Left hindlimb (tissue), 1 donor: ENCODE data around the gene C3.

Experiments
- DNase-seq: peaks from one replicate; pipeline ENCODE4 v3.0.0-alpha.2; 2018

The C3 gene

DNA sequence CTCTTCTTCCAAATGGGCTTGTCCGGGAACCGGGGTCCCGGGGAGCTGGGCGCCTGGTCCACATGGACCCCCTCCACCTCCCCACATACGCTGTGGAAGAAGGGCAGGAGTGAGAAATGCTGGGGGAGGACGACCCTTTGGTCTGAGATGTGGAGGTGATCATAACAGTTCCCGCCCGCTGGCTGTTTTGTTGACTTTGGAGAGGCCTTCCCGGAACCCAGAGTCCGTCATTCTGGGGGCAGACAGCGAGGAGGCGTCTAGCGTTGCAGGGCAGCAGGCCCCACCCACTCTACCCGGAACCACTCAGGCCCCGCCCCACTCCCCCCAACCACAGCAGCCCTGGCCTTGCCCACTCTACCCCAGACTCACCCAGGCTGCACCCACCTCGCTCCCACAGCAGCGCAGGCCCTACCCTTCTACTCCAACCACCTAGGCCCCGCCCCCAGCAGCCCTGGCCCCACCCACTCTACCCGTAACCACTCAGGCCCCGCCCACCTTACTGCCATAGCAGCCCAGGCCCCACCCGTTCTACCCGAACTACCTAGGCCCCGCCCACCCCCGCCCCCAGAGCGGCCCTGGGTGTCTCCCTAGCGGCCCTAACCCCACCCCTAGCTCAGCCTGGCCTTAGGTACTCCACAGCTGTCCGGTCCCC lies 9.8 kb upstream of the C3 start:
- DNase-seq, result no peak

GRCh38 chr19:6729573-6730152 lies 9.2 kb upstream of the C3 start:
- no peak for DNase-seq

DNA sequence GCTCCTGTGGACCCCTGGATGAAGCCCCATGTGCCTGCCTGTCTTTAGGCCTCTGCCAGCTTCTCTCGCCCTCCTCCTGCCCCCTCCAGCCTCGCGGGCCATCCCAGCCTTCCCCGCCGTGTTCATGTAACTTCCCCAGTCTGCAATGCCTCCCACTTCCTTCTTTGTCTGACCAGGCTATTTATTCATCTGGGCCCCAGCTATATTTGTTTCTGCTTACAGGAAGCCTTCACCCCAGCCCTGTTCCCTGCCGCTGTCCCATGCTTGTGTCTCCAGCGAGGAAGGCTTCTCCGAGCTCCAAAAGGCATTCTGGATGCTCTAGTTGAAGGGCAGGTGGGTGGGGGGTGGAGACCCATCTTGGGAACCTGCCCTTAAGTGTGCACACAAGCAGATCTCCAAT lies 7.9 kb upstream of the C3 start:
- no peak for DNase-seq

GRCh38 chr19:6725513-6726231 lies 5.2 kb upstream of the C3 start:
- no peak for DNase-seq

DNA sequence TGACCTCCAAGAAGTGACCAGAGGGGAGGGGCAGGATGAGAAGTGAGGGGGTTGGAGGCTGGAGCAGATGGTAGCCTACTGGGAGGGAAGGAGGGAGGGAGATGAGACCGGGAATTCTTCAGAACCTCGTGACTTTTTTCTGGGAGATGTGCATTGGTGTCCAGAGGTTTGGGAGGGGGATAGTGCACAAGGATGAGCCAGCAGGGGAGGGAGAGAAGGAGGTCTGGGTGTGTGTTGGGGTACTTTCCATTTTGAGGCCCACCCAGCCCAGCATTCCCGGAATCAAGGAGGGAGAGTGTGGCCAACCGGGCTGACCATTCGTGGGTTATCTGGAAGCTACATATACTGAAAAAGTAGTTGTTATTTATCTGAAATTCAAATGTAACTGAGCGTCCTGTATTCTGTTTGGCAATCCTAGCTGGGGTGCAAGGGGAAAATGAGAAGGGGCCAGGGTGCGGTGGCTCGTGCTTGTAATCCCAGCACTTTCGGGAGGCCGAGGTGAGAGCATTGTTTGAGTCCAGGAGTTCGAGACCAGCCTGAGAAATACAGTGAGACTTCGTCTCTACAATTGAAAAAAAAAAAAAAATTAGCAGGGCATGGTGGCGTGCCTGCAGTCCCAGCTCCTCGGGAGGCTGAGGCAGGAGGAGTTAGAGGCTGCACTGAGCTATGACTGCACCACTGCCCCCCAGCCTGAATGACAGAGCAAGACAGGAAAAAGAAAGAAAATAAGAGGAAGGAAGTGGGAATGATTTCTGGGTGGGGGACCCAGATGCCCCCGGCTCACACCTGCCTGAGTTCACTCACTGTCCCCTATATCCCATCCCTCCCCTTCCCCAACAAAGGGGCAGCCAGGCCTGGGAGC lies 4.4 kb upstream of the C3 start:
- no peak for DNase-seq

GRCh38 chr19:6723738-6724137 lies 3.3 kb upstream of the C3 start:
- no peak for DNase-seq

DNA sequence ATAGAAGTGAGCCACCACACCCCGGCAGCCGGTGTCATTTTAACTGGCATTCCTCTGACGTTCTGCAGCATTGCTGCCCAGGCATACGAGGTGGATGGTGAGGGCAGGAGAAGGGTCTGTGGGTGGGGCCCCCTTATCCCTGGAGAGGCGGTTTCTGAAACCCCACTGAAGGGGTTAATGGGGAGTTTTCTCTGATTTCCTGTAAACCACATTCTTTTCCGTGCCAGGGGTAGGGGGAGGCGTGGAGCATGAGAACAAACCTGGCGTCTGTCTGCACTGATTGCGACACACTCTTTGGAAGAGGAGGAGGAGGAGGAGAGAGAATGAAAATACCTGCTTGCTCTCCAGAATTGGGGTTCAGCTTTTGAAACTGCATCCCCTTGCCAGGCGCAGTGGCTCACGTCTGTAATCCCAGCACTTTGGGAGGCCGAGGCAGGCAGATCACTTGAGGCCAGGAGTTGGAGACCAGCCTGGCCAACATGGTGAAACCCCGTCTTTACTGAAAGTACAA lies 2.7 kb upstream of the C3 start:
- DNase-seq, result no peak

- DNase-seq, result no peak
These were observed 1.3 kb upstream of the C3 start for GRCh38 chr19:6721773-6722172.

- no peak for DNase-seq
These were observed 656 bp upstream of the C3 start for GRCh38 chr19:6721138-6721474.

DNA sequence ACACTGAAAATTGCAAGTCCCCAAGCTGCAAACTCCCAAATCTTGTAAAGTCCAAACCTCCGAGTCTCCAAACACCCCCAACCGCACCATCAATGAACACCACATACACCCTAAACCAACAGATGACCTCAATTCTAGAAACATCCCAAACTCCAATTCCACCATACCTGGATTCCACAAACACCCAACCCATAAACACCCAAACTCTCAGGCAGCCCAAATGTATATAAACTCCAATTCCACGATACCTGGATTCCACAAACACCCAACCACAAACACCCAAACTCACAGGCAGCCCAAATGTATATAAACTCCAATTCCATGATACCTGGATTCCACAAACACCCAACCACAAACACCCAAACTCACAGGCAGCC lies 470 bp downstream of the C3 start:
- no peak for DNase-seq

- no peak for DNase-seq
These were observed 949 bp downstream of the C3 start for GRCh38 chr19:6719540-6719861.

GRCh38 chr19:6718741-6719539 lies 1.5 kb downstream of the C3 start:
- DNase-seq, result no peak

DNA sequence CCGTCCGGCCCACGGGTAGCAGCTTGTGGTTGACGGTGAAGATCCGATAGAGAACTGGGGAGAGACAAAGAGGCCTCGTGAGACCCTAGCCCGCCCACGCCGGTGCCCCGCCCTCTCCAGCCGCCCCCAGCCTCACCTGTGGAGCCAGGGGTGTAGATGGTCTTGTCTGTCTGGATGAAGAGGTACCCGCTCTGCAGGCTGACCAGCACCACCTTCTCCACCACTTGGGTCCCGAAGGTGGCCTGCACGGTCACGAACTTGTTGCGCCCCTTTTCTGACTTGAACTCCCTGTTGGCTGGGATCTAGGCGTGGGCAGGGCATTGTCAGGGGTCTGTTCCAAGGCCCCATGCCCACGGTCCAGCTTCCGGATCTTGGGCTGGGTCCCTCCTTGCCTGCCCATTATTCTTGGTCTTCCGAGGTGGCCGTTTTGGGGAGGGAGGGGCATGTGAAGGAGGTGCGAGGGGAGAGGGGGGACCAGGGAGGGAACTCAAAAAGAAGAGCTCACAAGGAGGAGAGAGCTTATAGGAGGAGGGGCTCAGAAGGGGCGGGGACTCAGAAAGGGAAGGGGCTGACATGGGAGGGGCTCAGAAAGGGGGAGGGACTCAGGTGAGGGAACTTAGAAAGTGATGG lies 2.2 kb downstream of the C3 start:
- no peak for DNase-seq

- DNase-seq, result no peak
These were observed 2.9 kb downstream of the C3 start for GRCh38 chr19:6717441-6717971.

- no peak for DNase-seq
These were observed 3.4 kb downstream of the C3 start for GRCh38 chr19:6717036-6717435.

GRCh38 chr19:6716610-6716970 lies 3.9 kb downstream of the C3 start:
- no peak for DNase-seq

DNA sequence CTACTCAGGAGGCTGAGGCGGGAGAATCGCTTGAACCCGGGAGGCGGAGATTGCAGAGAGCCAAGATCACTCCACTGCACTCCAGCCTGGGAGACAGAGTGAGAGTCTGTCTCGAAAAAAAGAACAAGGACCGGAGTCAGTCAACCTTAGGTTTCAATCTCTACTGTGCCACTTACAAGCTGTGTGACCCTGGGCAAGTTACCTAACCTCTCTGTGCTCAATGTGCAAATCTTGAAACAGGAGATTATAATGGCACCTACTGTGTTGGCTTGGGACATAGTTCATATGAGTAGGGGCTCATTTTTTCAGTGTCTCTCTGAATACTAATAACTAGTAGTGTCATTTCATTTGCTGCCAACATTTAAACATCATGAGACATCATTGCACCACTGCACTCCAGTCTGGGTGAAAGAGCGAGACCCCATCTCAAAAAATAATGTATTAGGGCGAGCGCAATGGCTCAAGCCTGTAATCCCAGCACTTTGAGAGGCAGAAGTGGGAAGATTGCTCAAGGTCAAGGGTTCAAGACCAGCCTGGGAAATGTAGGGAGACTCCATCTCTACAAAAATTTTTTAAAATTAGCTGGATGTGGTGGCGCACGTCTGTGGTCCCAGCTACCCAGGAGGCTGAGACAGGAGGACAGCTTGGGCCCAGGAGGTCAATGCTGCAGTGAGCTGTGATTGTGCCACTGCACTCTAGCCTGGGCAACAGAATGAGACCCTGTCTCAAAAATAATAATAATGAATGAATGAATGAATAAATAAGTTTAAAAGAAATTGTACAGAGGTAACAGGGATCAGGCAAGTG lies 5.5 kb downstream of the C3 start:
- no peak for DNase-seq

GRCh38 chr19:6713773-6714692 lies 6.4 kb downstream of the C3 start:
- DNase-seq, result no peak

DNA sequence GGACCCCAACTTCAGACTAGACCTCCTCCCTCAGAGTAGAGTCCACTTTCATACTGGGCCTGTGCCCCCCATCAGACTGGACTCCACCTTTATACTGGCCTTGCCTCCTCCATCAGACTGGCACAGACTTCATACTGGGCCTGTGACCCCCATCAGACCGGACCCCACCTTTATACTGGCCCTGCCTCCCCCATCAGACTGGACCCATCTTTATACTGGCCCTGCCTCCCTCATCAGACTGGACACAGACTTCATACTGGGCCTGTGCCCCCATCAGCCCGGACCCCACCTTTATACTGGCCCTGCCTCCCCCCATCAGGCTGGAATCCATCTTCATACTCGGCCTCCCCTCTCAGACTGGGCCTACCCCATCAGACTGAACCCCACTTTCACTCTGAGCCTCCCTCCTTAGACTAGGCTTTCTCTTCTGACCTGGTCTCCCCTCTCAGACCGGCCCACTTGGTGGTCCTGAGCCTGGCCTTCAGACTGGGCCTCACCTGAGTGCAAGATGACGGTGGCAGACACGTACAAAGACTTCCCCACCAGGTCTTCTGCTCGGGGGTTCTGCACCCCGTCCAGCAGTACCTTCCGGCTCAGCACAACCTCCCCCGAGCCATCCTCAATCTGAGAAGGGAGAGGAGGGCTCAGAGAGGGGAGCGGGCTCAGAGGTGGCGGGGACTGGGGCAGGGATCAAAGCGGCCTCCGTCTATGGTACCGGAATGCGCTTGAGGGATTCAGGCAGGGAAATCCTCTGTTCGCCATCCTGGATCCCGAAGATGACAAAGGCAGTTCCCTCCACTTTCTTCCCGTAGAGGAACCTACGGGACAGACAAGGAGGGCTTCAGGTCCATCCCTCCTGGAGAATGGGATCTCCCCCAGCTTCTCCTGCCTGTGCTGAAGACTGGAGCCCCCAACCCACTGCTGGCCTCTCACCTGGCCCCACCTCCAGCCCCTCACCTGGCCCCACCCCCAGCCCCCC lies 7.5 kb downstream of the C3 start:
- DNase-seq, result no peak
